SH-SY5Y (cell line): Measurements from ENCODE around the gene CD244.

Experiments
- GATA2 ChIP-seq: IDR thresholded peaks from 2 replicates; pipeline ENCODE4 v1.6.1; 2011; ENCODE audit warnings: mild to moderate bottlenecking, low read depth, low read length
- GATA3 ChIP-seq: IDR thresholded peaks from 2 replicates; pipeline ENCODE4 v1.6.1; 2011; ENCODE audit warnings: low read depth, mild to moderate bottlenecking, low read length, moderate library complexity

DNA sequence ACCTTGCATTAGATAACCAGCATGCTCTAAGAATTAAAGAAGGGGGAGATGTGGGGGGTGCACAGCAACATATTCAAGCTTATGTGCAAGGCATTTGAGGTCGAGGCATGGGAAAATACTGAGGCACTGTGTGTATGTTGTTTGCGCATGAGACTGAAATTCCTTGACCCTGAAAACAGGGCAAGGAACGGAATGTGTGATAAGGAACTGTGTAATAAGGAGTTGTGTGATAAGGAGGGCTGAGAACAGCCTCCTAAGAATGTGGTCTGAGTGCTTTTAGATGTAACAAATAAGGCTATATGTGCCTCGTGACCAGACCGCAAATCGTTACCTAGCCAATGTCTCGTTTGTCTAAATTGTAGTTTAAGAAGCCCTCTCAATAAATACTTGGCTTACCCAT lies 48.8 kb upstream of the CD244 start:
- TF ChIP-seq GATA3 (no peak), GATA2 (no peak)
